Left ventricle myocardium inferior (tissue), 1 donor: ENCODE measurements around the gene NOX4. TPM values are rescaled to one million over a fixed set of nuclear protein-coding genes. Genes with fewer than 3 reads are reported as not detected.

ENCODE experiments used
- DNase-seq: peaks from one replicate; pipeline ENCODE4 v3.0.0-alpha.2; 2020
- H3K27ac ChIP-seq: fragments of 200-600 bp; replicated peaks from 2 replicates; pipeline ENCODE4 v1.8.0; 2021
- H3K27me3 ChIP-seq: fragments of 200-600 bp; 2 replicates; pipeline ENCODE4 v1.8.0; 2021; ENCODE audit warnings: low read depth
- H3K36me3 ChIP-seq: fragments of 200-600 bp; 2 replicates; pipeline ENCODE4 v1.8.0; 2021
- H3K4me1 ChIP-seq: fragments of 200-600 bp; 2 replicates; pipeline ENCODE4 v1.8.0; 2021
- H3K4me3 ChIP-seq: fragments of 200-600 bp; 2 replicates; pipeline ENCODE4 v1.8.0; 2021; ENCODE audit warnings: mild to moderate bottlenecking, moderate library complexity
- H3K9me3 ChIP-seq: fragments of 200-600 bp; replicated peaks from 2 replicates; pipeline ENCODE4 v1.8.0; 2021
- intact Hi-C: fragments of 100-400 bp; cut with micrococcal nuclease; formaldehyde crosslinking; loops from one replicate; pipeline ENCODE4 v1.11.0; 2022
- total RNA-seq: library from RNA; stranded (reverse); fragmentation: NEBNext Ultra II Directional; extraction: Animal tissue kit (Norgen Biotek cat#: 25700); gene quantifications from one replicate; pipeline ENCODE4 v1.2.1, GENCODE V29; 2021
- TF ChIP-seq, protein P1 (sequence below): fragments of 200-600 bp; IDR thresholded peaks from 2 replicates; pipeline ENCODE4 v1.8.0; 2021; ENCODE audit warnings: antibody characterized with exemption, mild to moderate bottlenecking, borderline replicate concordance
- donor health status: DM: no; HTN: yes; CAD: no; lungs with severe emphysema.

The NOX4 gene
- total RNA-seq, 1 donor from 2014 or later = 3.5 TPM

DNA sequence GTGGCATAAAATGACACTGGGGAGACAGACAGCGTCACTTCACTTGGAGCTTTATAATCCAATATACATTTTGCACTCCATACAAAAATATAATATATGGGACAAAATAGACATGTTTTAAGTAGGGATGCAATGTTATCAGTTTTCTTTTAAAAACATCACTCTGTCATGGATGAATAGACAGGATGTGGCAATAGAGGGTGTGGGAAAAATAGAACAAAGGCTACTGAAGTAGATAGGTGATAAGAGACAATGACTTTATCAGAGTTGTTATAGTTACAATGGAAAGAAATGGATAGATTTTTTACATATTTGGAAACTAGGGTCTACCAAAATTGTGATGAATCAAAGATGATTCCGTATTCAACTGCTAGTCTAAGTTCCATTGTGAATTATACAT lies 13.1 kb upstream of the NOX4 start:
- Histone ChIP-seq H3K27me3 (no peaks in the 10 kb centered on the region), H3K4me1 (no peaks in the 10 kb centered on the region), H3K36me3 (no peaks in the 10 kb centered on the region), H3K4me3 (no peak overlapping the region), H3K9me3 (no peaks in the 10 kb centered on the region), H3K27ac (no peak overlapping the region)
- TF ChIP-seq, protein P1, sequence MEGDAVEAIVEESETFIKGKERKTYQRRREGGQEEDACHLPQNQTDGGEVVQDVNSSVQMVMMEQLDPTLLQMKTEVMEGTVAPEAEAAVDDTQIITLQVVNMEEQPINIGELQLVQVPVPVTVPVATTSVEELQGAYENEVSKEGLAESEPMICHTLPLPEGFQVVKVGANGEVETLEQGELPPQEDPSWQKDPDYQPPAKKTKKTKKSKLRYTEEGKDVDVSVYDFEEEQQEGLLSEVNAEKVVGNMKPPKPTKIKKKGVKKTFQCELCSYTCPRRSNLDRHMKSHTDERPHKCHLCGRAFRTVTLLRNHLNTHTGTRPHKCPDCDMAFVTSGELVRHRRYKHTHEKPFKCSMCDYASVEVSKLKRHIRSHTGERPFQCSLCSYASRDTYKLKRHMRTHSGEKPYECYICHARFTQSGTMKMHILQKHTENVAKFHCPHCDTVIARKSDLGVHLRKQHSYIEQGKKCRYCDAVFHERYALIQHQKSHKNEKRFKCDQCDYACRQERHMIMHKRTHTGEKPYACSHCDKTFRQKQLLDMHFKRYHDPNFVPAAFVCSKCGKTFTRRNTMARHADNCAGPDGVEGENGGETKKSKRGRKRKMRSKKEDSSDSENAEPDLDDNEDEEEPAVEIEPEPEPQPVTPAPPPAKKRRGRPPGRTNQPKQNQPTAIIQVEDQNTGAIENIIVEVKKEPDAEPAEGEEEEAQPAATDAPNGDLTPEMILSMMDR = no peak
- intact Hi-C loops = no loop called here
- no peak for DNase-seq

- H3K27ac ChIP-seq = no peak overlapping the region
- no peak overlapping the region for H3K4me3 ChIP-seq
- intact Hi-C loops = no loop called here
- H3K9me3 ChIP-seq = no peaks in the 10 kb centered on the region
- DNase-seq = no peak
- H3K27me3 ChIP-seq = no peaks in the 10 kb centered on the region
- no peaks in the 10 kb centered on the region for H3K4me1 ChIP-seq
- H3K36me3 ChIP-seq = no peaks in the 10 kb centered on the region
- TF ChIP-seq, protein P1 = no peak
Measured at GRCh38 chr11:89503422-89503821, 12.2 kb upstream of the NOX4 start.

GRCh38 chr11:89502301-89502700 lies 11.1 kb upstream of the NOX4 start:
- Histone ChIP-seq H3K4me1 (no peaks in the 10 kb centered on the region), H3K4me3 (no peak overlapping the region), H3K36me3 (no peaks in the 10 kb centered on the region), H3K9me3 (no peaks in the 10 kb centered on the region), H3K27me3 (no peaks in the 10 kb centered on the region), H3K27ac (no peak overlapping the region)
- TF ChIP-seq, protein P1 = no peak
- no peak for DNase-seq
- intact Hi-C loops = no loop called here

GRCh38 chr11:89500336-89500735 lies 9.2 kb upstream of the NOX4 start:
- H3K27ac ChIP-seq = no peak overlapping the region
- H3K36me3 ChIP-seq = no peaks in the 10 kb centered on the region
- TF ChIP-seq, protein P1 = no peak
- no peak for DNase-seq
- no peak overlapping the region for H3K4me3 ChIP-seq
- H3K9me3 ChIP-seq = no peaks in the 10 kb centered on the region
- no peaks in the 10 kb centered on the region for H3K4me1 ChIP-seq
- H3K27me3 ChIP-seq = no peaks in the 10 kb centered on the region
- intact Hi-C loops = no loop called here

DNA sequence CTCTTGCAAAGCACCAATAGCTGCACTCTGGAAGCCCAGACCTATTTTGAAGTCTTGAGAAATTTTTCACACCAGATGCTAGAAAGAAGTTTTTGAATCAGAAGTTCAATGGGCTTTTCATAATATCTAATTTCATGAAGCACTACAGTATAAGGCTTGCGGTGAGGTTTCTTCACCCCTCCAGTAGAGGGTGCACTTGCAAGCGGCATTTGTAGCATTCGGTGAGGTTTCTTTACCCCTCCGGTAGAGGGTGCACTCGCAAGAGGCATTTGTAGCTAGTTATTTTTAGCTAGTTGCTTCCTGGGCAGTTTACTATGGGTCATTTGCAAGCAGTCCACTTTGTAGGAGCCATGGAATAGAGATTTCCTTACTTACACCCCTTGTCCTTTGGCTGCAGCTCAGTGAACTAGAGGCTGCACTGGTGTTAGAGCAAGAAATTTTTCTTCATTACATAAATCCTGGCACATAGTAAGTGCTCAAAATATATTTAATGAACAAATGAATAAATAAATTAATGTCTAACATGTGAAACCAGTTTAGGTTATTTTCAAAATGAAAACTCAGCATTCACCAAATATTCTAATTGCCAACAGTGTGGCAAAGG lies 7.8 kb upstream of the NOX4 start:
- TF ChIP-seq, protein P1 = no peak
- Histone ChIP-seq H3K36me3 (no peaks in the 10 kb centered on the region), H3K9me3 (no peaks in the 10 kb centered on the region), H3K27me3 (no peaks in the 10 kb centered on the region), H3K4me3 (no peak overlapping the region), H3K27ac (no peak overlapping the region), H3K4me1 (no peaks in the 10 kb centered on the region)
- intact Hi-C loops = no loop called here
- no peak for DNase-seq
